ENCODE results near the gene BHLHE40.

Gene BHLHE40

DNA sequence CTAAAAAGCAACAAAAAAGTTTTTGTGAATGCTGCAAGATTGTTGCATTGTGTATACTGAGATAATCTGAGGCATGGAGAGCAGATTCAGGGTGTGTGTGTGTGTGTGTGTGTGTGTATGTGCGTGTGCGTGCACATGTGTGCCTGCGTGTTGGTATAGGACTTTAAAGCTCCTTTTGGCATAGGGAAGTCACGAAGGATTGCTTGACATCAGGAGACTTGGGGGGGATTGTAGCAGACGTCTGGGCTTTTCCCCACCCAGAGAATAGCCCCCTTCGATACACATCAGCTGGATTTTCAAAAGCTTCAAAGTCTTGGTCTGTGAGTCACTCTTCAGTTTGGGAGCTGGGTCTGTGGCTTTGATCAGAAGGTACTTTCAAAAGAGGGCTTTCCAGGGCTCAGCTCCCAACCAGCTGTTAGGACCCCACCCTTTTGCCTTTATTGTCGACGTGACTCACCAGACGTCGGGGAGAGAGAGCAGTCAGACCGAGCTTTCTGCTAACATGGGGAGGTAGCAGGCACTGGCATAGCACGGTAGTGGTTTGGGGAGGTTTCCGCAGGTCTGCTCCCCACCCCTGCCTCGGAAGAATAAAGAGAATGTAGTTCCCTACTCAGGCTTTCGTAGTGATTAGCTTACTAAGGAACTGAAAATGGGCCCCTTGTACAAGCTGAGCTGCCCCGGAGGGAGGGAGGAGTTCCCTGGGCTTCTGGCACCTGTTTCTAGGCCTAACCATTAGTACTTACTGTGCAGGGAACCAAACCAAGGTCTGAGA lies 4.7 kb downstream of the BHLHE40 start:
- peak; percentile 24 for DNase-seq (ENCODE audit: low spot score)

DNA sequence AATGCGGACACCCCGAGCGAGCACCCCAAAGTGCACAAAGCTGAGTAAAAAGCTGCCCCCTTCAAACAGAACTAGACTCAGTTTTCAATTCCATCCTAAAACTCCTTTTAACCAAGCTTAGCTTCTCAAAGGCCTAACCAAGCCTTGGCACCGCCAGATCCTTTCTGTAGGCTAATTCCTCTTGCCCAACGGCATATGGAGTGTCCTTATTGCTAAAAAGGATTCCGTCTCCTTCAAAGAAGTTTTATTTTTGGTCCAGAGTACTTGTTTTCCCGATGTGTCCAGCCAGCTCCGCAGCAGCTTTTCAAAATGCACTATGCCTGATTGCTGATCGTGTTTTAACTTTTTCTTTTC lies 5.3 kb downstream of the BHLHE40 start:
- DNase-seq (ENCODE audit: low spot score): no peak

DNA sequence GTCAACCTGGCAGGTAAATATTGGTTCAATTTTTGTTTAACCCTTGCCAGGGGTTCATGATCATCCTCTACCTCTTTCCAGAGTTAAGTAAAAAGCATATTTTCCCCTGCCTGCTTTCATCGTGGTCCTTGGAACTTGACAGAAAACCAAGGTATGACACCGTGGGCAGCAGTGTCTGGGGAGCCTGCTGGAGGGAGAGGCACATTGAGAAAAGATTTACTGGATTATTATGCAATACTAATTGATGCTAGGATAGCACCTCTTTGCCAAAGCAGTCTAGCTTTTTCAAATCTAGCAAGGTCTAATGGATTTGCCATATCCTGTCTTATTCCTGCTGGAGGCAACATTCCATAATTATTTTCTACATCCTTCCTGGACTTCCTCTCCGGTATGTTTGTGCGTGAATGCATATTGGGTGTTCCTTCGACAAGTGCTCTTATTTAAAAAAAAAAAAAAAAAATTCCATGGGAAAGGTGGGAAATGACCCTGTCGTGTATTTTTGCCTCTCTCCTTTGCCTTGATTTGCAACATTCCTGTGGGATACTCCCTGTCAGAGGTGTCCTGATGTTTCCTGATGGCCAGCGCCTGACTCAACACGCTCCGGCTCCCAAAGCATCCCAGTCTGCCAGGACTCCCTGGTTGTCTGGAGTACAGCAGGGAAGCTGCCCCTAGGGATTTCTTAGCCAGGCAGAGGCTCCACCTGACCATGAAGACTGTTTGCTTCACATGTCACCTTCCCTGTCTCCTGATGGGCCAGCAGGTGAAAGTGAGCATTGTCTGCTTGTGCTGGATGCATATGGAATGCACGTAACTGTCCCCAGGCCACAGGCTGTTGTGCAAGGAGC lies 6.3 kb downstream of the BHLHE40 start:
- no peak for DNase-seq (ENCODE audit: low spot score)

DNA sequence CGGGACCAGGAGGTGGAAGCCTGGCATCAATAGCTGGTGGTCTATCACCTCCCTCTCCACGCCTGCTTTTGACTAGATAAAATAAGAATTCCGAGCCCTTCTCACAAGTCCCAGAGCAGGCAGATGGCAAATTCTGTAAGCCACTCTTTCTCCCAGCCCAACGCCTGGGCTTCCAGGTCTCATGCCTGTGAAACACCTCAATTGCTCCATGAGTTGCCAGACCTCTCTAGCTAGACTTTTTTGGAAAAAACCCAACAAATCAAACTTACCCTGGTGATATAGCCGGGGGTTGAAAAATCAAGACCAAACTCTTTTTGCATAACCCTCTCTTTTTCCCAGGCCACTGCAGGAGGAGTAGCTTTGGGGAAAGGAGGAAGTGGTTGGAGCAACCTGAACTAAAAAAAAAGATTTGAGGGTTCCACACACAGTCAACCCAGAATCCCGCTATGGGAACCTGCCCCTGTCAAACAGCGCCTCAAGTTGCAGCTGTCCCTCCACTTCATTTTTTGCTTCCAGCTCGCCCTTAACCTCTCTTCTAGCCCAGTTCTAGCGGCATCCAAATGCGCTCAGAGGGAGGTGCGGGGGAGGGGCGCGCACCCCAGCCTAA lies 7.0 kb downstream of the BHLHE40 start:
- DNase-seq (ENCODE audit: low spot score): no peak

DNA sequence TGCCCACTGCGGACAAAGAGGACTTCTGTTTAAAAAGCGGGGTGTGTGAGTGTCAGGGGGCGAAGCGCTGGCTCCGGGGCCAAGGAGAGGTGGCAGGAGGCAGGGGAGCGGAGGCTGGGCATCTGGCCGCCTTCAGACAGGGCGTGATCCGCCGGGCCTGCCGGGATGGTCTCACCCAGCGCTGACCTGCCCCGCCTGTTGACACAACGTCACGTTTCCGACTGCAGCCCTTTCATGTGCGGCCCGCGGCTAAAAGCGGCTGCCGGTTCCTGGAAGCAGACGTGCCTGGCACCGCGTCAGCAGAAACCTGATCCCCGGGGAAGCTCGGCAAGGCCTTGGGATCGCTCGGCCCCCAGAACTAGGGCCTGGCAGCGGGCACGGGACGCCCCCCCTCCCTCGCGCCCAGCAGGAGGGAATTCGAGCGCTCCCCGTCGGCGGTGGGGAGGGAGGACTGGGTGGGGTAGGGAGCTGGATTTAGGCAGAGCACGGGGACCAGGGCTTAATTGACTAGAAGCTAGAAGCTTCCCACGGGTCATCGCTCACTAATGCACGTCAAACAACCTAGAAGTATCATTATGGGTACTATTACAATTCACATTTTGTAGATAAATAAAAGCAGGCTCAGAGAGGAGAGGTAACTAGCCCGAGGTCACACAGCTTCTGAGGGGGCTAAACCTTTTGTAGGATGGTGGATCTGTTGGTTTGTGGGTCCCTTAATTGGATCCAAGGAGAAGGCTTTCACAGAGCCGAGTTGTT lies 7.7 kb downstream of the BHLHE40 start:
- DNase-seq (ENCODE audit: low spot score): peak; percentile 67

DNA sequence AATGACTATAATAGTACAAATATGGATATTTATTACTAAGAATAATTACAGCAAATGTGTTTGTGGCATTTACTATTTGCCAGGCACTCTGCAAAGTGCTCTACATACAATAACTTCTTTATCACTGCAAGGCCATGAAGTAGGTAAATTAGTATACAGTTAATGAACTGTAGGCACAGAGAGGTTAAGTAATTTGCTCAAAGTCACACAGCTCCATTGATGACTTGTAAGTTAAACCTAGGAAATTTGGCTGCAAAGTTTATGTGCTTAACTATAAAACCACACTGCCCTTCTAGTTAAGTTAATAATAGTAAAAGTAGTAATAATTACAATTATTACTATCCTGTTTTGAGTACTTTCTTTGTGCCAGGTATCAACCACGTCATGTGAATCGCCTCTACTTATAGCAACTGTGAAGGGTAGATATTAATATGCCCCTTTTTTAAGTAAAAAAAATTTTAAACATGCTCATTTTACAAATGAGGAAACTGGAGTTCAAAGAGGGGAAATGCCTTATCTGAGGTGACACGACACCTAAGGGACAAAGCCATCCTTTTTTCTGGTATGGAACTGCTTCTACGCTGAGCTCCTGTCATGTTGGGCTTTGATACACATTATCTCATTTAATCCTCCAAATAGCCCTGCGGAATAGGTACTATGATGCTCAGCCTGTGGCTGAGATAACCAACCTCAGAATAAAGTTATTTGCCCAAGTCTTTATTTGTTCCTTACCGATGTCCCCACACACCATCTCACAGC lies 8.5 kb downstream of the BHLHE40 start:
- DNase-seq (ENCODE audit: low spot score): no peak

DNA sequence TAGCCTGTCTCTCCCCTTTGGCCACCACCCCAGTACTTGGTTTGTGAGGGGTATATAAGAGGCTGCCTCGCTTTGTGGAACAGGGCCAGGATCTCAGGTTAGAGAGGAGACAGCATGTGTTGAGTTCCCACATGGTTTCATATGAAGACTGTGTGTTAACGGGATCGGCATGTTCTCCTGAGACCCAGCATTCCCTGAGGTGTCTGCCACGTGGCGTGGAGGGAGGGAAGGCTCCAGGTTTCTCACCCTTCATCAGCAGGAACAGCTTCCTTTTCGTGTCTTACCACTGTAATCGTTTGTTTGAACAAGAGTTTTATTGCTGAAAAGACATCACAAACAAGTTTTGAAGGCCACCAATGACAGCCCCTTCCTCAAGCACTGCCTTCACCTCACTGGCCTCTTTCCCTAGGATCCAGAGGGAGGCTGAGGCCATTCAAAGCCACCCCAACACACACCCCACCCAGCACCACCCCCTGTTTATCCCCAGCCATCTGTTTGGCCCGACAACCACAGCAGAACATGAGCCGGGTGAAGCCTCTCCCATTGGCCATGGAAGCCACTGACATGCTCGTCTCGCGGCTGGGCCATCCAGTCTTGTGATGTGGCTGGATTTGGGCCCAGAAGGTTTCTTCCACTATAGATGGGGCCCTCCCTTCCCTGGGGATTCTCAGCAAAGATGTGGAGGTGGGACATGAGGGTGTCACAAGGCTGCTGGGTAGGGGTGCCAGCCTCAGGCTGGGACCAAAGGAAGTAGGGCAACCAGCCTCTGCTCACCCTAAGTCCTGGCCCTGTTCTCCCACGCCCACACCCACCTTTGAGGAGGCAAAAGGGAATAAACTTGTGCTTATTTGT lies 10.0 kb downstream of the BHLHE40 start:
- DNase-seq (ENCODE audit: low spot score): no peak

DNA sequence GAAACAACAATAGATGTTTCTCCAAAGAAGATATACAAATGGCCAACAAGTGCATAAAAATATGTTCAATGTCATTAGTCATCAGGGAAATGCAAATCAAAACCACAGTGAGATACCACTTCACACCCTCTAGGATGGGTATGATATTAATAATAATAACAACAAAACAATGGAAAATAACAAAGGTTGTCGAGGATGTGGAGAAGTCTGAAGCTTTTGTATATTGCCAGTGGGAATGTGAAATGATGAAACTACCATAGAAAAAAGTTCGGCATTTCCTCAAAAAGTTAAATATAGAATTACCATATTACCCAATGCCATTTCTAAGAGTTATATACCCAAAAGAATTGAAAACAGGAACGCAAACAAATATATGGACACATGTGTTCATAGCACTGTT lies 10.8 kb downstream of the BHLHE40 start:
- DNase-seq (ENCODE audit: low spot score): no peak

DNA sequence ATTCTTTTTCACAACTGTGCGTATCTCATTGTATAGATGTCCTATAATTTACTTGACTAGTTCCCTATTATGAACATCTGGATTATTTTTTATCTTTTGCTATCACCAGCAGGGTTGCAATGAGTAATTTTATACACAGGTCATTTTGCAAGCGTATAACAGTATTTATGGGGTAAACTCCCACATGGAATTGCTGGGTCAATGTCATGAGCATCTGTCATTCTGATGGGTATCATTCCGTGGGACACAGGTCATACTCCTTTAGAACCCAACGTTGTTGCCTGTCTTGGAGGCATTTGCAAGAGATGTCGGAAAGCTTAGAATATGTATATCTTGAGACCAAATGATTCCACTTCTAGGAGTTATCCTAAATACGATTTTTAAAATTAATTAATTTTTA lies 12.9 kb downstream of the BHLHE40 start:
- DNase-seq (ENCODE audit: low spot score): no peak

DNA sequence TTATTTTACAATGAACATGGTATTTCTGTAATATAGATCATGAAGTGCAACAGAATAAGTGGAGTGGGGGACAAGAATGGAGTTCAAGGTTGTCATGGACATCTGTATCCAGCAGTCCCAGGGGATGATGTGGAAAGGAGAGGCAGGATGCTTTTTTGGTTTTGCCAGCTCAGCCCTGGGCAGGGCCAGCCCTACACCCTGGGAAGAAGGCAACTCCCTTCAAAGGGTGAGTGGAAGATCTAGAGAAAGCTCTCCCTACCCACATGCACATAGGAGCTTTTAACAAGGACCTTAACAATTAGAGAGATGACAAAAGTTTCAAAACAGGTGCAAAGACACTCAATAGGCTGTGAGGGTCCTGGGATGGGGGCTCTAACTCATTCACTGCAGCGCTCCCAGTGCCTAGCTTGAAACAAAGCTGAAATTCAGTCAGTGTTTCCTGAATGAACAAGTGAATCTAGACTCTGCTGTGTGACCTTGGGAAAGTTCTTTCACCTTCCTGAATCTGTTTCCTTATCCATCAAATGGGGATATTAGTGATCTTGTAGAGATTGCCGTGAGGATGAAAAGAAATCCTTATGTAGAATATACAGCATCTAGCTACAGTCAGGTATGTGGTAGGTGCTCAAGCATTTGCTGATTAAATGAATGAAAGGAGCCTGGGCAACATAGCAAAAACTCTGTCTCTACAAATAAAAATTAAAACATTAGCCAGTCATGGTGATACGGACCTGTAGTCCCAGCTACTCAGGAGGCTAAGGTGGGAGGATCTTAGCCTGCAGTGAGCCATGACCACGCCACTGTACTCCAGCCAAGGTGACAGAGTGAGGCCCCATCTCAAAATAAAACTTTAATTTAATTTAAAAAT lies 14.3 kb downstream of the BHLHE40 start:
- DNase-seq (ENCODE audit: low spot score): no peak

DNA sequence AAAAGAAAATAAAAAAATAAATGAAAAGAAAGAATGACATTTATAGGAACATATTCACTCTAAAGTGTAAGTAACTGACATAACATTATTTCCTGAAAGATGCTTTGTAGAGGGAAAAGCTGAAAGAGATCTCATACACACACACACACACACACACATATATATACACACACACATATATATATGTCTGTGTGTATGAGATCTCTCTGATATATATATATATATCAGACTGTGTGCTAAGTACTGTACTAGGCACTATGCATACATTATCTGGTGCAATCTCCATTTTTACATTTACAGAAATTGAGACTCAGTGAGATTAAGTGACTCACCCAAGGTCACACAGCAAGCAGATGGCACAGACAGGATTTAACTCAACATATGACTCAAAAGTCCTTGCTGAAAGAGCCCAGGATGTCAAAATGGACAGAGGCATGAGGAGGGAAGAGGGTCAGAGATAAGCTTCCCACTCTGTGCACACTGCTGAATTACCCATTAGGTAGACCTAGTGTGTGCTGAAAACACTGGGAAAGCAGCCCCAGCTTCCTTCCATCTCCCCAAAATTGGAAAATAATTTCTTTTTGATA lies 15.0 kb downstream of the BHLHE40 start:
- no peak for DNase-seq (ENCODE audit: low spot score)

DNA sequence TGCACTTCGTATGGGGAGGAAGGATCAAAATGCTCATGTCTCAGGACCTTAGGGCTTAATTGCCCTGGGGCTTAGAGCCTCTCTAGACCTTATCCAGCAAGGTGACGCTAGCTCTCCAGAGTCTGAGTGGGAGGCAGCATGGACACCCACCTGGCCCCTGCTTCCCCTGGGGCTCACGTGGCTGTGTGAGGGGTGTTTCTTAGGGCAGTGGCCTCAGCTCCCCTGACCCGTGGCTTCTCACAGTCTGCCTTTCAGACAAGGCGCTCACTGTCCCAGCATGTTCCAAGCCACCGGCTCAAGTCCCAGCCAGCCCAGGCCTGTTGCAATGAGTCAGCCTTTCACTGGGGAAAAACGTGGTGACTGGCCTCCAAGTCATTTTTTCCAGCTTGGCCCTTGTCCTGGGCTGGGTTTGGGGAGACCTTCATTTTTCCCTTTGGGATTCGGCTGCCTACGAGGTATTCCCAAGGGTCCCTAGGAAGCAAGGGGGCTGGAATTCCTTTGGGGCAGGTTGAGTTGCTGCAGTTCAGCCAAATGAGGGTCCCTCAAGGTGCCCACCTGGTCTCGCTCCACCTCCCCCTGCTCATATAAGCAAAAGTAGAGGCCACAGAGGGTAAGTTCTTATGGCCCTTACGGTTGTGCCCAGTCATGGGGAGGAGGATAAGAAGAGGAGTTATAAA lies 15.7 kb downstream of the BHLHE40 start:
- DNase-seq (ENCODE audit: low spot score): peak; percentile 61

DNA sequence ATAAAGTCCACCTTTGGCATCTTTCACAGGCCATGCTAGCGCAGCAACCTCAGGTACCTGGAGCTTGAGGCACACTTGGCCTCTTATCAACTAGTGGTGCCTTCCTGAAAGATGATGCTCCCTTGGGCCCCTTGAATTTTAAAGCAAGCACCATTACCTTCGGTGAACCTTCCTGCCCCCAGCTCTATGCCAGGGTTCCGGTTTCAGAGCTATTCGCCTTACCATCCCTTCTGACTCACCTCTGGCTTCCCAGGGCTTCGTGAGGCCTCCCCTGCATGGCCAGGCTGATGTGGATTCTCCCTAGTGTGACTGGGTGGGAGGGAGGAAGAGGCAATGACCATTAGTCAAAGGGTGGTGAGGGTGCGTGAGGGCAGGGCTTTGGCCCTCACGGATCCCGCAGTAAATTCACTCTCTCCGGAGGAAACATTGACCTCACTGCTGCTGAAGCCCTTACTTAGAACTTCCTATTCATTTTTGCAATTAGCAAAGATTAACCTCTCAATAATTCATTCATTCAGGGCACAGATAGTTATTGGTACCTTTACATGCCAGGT lies 16.3 kb downstream of the BHLHE40 start:
- no peak for DNase-seq (ENCODE audit: low spot score)

DNA sequence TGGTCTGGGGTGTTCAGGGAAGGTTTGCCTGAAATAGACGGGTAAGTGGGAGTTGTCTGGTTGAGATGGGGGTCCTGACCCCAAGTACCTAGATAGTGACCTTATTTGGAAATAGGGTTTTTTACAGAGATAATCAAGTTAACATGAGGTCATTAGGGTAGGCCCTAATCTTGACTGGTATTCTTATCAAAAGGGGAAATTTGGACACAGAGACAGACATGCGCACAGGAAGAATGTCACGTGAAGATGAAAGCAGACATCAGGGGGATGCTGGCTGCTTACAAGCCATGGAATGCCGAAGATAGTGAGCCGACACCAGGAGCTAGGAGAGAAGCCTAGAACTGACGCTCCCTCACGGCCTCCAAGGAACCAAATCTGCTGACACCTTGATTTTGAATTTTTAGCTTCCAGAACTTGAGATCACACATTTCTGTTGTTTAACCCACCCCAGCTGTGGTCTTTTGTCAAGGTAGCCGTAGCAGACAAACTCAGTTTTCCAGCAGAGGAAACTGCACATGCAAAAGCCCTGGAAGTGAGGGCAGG lies 17.1 kb downstream of the BHLHE40 start:
- no peak for DNase-seq (ENCODE audit: low spot score)

DNA sequence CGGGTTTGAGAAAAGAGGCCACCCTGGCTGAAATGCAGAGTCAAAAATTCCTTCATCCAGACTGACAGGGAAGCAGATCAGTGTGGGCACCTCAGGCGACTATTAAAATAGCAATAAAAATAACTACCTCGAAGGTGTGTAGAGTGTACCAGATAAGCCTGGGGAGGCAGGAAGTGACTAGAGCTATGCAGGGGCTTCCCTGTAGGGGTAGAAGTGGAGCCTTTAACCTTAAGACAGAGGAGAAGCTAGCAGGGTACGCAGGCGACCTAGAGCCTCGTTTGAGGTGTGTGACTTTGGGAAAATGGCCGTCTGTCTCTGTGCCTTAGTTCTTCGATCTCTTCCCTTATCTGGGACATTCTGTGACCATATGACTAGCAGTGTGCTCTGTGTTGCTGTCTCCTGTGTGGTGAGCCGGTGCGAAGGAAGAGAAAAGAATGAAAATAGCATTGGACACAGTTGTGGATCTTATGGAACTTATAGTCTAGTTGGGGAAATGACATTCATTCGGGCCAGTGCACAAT lies 17.6 kb downstream of the BHLHE40 start:
- no peak for DNase-seq (ENCODE audit: low spot score)

DNA sequence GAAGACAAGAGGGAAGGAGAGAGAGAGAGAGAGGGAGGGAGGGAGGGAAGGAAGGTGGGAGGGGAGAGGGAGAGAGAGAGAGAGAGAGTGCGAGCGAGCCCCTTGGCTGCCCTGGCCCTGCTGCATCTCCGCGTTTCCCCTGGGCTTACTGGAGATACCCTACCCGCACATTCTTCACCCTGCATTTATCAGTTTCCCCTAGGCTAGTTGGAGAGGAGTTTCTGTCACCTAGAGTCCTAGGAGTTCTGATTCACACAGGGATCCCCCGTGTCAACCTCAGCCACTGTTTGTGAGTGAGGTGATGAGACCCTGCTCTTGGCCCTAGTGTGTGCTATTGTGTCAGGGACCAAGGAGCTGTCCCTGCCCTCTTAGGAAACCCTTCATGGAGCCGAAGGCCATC lies 18.7 kb downstream of the BHLHE40 start:
- DNase-seq (ENCODE audit: low spot score): no peak

DNA sequence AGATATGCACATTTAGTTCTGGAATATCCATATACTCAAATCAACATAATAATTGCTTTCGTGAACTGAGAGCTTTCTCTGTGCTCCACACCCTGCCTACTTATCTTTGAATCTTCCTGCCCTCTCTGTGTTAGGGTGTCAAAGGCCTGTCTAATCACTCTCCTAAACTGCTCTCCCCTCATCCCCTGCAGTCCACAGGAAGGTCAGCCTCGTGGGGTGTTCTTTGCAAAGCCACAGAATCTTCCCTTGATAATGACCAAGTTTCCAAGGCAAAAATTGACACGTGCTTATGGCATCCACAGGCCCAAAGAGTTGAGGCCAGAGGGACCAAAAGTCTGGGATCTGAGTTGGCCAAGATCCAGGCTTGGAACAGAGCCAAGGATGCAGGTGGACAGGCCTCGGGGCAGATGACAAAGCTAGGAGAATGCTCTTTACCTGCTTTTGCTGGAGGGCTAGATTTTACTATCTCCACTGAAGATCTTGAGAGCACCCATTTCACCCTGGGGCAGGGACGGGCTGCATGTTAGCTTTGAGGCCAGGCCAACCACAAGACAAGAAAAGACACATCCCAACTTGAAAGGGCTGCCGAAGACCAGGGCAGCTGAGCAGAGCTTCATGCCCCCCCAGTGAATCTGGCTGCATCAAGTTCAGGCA lies 20.4 kb downstream of the BHLHE40 start:
- DNase-seq (ENCODE audit: low spot score): no peak
